Neuronal stem cell (in vitro differentiated cells): Measurements from ENCODE around the gene CDH24.
A peak's percentile ranks its signal among the peaks of the same experiment; 100 is the strongest.

ENCODE experiments used
- DNase-seq: peaks from one replicate; pipeline ENCODE4 v3.0.0-alpha.2; 2013; ENCODE audit warnings: low spot score
- H2AFZ ChIP-seq: one replicate; pipeline ENCODE4 v1.6.1; 2013; ENCODE audit warnings: mild to moderate bottlenecking, low read length, inconsistent platforms
- H2AK5ac ChIP-seq: 2 replicates; pipeline ENCODE4 v1.6.1; 2013; ENCODE audit warnings: low read depth, mild to moderate bottlenecking, inconsistent platforms, low read length, moderate library complexity, mixed read lengths
- H2BK120ac ChIP-seq: 2 replicates; pipeline ENCODE4 v1.6.1; 2013; ENCODE audit warnings: low read depth, mild to moderate bottlenecking, inconsistent platforms, low read length, moderate library complexity, mixed read lengths
- H2BK12ac ChIP-seq: one replicate; pipeline ENCODE4 v1.6.1; 2013; ENCODE audit warnings: low read length, inconsistent platforms
- H2BK15ac ChIP-seq: 2 replicates; pipeline ENCODE4 v1.6.1; 2013; ENCODE audit warnings: mild to moderate bottlenecking, low read length, inconsistent platforms, mixed read lengths
- H2BK5ac ChIP-seq: one replicate; pipeline ENCODE4 v1.6.1; 2013; ENCODE audit warnings: inconsistent platforms, mild to moderate bottlenecking, low read length, moderate library complexity
- H3K14ac ChIP-seq: one replicate; pipeline ENCODE4 v1.6.1; 2013; ENCODE audit warnings: low read length, inconsistent platforms
- H3K18ac ChIP-seq: 2 replicates; pipeline ENCODE4 v1.6.1; 2013; ENCODE audit warnings: low read length, inconsistent platforms
- H3K23ac ChIP-seq: 2 replicates; pipeline ENCODE4 v1.6.1; 2013; ENCODE audit warnings: low read depth, mild to moderate bottlenecking, mixed read lengths, low read length, inconsistent platforms; ENCODE audit not compliant: poor library complexity
- H3K27ac ChIP-seq: replicated peaks from 3 replicates; pipeline ENCODE4 v1.5.1; 2013; ENCODE audit warnings: low read length, inconsistent platforms
- H3K27me3 ChIP-seq, 3 experiments: 2 replicates each; pipeline ENCODE4 v1.6.1; 2013; ENCODE audit warnings: low read length in 3 of 3, mild to moderate bottlenecking in 2 of 3, inconsistent platforms in 1 of 3, low read depth in 1 of 3, mixed read lengths in 1 of 3, moderate library complexity in 1 of 3; ENCODE audit not compliant: control insufficient read depth in 3 of 3, insufficient read depth in 3 of 3
- H3K36me3 ChIP-seq, 2 donors: replicated peaks in 1 of 2; 2 replicates each; pipeline ENCODE4 v1.6.1; 2013; ENCODE audit warnings: low read length in 2 of 2; ENCODE audit not compliant: control insufficient read depth in 2 of 2, insufficient read depth in 2 of 2
- H3K4ac ChIP-seq: 2 replicates; pipeline ENCODE4 v1.6.1; 2013; ENCODE audit warnings: inconsistent platforms, mild to moderate bottlenecking, low read length, moderate library complexity
- H3K4me1 ChIP-seq, 2 donors: 1 replicate in 1 of 2; 2 replicates in 1 of 2; pipeline ENCODE4 v1.6.1; 2013; ENCODE audit warnings: low read length in 2 of 2, low read depth in 1 of 2; ENCODE audit not compliant: control insufficient read depth in 2 of 2, insufficient read depth in 1 of 2
- H3K4me2 ChIP-seq: one replicate; pipeline ENCODE4 v1.6.1; 2013; ENCODE audit warnings: mild to moderate bottlenecking, low read length, inconsistent platforms; ENCODE audit not compliant: insufficient read depth, poor library complexity, severe bottlenecking
- H3K4me3 ChIP-seq, 2 donors: 2 replicates each; pipeline ENCODE4 v1.5.1; 2013; ENCODE audit warnings: low read length in 2 of 2, mild to moderate bottlenecking in 2 of 2, inconsistent platforms in 1 of 2, moderate library complexity in 1 of 2
- H3K79me1 ChIP-seq: one replicate; pipeline ENCODE4 v1.6.1; 2013; ENCODE audit warnings: low read depth, mild to moderate bottlenecking, inconsistent platforms, low read length, moderate library complexity
- H3K9ac ChIP-seq: one replicate; pipeline ENCODE4 v1.6.1; 2013; ENCODE audit warnings: mild to moderate bottlenecking, low read depth, low read length, inconsistent platforms; ENCODE audit not compliant: poor library complexity
- H3K9me3 ChIP-seq, 2 donors: replicated peaks in 1 of 2; 2 replicates each; pipeline versions ENCODE3 to v1.6.1; 2013; ENCODE audit warnings: low read length in 2 of 2, mild to moderate bottlenecking in 2 of 2, inconsistent platforms in 1 of 2, low read depth in 1 of 2, mixed read lengths in 1 of 2, moderate library complexity in 1 of 2; ENCODE audit not compliant: control insufficient read depth in 2 of 2, insufficient read depth in 1 of 2
- H4K8ac ChIP-seq: one replicate; pipeline ENCODE4 v1.6.1; 2013; ENCODE audit warnings: low read depth, mild to moderate bottlenecking, inconsistent platforms, low read length, moderate library complexity
- H4K91ac ChIP-seq: one replicate; pipeline ENCODE4 v1.6.1; 2013; ENCODE audit warnings: low read length, low read depth, mild to moderate bottlenecking, inconsistent platforms; ENCODE audit not compliant: poor library complexity
- WGBS, 2 donors: extraction: QIAGEN DNeasy Blood & Tissue Kit; methylation state at CpG; one replicate each; pipeline ENCODE4 v1.1.7; 2013; ENCODE audit warnings: missing lambda C conversion rate in 2 of 2, mixed read lengths in 1 of 2; ENCODE audit not compliant: insufficient read length in 2 of 2, insufficient replicate concordance in 1 of 2; ENCODE audit errors: extremely low coverage in 2 of 2; 5-methylcytosine and 5-hydroxymethylcytosine counted together

Gene CDH24

DNA sequence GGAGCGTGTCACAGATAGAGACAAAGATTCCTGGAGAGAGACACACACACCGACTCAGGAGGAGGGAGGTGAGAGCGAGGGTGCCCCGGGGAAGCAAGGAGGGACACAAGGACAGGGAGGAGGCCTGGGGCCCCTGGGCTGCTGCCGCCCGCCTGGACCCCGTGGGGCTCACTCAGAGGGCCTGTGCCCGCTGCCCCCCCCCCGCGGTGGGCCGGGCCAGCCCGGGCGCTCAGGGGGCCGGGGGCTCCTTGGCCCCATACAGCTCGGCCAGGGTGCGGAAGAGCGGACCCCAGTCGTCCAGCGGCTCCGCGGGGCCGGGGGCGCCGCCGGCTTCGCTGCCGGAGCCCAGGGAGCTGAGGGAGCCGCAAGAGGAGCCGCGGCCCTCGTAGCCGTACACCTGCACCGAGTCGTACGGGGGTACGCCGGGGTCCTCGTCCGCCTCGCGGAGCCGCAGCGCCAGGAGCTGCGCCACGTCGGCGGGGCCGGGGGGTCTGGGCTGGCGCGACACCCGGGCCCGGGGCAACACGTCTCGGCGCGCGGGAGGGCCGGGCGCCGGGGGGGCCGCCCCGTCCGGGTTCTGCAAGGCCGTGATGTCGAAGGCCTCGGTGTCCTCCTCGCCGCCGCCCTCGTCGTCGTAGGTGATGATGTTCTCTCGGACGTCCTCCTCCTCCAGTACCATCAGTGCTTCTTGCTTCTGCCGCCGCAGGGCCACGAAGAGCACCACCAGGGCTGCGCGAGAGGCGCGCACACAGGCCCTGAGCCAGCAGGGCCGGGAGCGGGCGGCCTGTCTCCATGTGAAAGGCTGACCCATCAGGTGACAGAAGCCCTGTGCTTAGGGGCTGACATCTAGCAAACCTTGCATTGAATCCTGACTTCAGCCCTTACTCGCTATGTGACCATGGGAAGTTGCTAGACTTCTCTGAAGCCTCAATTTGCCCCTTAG is 9.3 kb downstream of the CDH24 start:
- Histone ChIP-seq H2BK15ac (no peak overlapping the region), H4K8ac (no peak overlapping the region), H3K9me3 (peaks cover 3 to 9% of the 10 kb centered on the region in 2 donors), H3K27ac (no peak overlapping the region), H2AK5ac (no peak overlapping the region), H3K23ac (peak overlapping the region; percentile 21), H3K18ac (no peak overlapping the region), H3K4me3 (no peak overlapping the region), H3K27me3 (no peaks in the 10 kb centered on the region), H3K9ac (no peak overlapping the region), H3K4me1 (peaks cover 5 to 6% of the 10 kb centered on the region in 2 donors), H3K36me3 (peaks cover 24 to 55% of the 10 kb centered on the region in 2 donors), H4K91ac (no peak overlapping the region), H3K14ac (no peak overlapping the region), H2BK120ac (no peak overlapping the region), H2BK12ac (no peak overlapping the region), H3K79me1 (peaks cover 3% of the 10 kb centered on the region), H3K4ac (no peak overlapping the region), H2AFZ (no peak overlapping the region), H3K4me2 (no peak overlapping the region), H2BK5ac (no peak overlapping the region)
- no peak for DNase-seq
- WGBS, 2 donors, result no CpG with 5 or more reads among the region's 85 CpGs

GRCh38 chr14:23047034-23047634 is 10.2 kb downstream of the CDH24 start:
- Histone ChIP-seq H3K4me2 (no peak overlapping the region), H4K91ac (no peak overlapping the region), H3K9me3 (peaks cover 4 to 9% of the 10 kb centered on the region in 2 donors), H2BK15ac (no peak overlapping the region), H3K23ac (peak overlapping the region; percentile 9), H3K4me1 (peaks cover 5 to 6% of the 10 kb centered on the region in 2 donors), H3K36me3 (peaks cover 22 to 46% of the 10 kb centered on the region in 2 donors), H3K79me1 (peaks cover 3% of the 10 kb centered on the region), H4K8ac (no peak overlapping the region), H2BK120ac (no peak overlapping the region), H2BK12ac (no peak overlapping the region), H3K18ac (peak overlapping the region; percentile 27), H3K27me3 (no peaks in the 10 kb centered on the region), H3K9ac (no peak overlapping the region), H2AFZ (no peak overlapping the region), H2BK5ac (no peak overlapping the region), H3K4ac (no peak overlapping the region), H3K4me3 (no peak overlapping the region), H2AK5ac (peak overlapping the region; percentile 20), H3K27ac (no peak overlapping the region), H3K14ac (no peak overlapping the region)
- DNase-seq, result no peak
- no CpG with 5 or more reads among the region's 6 CpGs for WGBS, 2 donors

DNA sequence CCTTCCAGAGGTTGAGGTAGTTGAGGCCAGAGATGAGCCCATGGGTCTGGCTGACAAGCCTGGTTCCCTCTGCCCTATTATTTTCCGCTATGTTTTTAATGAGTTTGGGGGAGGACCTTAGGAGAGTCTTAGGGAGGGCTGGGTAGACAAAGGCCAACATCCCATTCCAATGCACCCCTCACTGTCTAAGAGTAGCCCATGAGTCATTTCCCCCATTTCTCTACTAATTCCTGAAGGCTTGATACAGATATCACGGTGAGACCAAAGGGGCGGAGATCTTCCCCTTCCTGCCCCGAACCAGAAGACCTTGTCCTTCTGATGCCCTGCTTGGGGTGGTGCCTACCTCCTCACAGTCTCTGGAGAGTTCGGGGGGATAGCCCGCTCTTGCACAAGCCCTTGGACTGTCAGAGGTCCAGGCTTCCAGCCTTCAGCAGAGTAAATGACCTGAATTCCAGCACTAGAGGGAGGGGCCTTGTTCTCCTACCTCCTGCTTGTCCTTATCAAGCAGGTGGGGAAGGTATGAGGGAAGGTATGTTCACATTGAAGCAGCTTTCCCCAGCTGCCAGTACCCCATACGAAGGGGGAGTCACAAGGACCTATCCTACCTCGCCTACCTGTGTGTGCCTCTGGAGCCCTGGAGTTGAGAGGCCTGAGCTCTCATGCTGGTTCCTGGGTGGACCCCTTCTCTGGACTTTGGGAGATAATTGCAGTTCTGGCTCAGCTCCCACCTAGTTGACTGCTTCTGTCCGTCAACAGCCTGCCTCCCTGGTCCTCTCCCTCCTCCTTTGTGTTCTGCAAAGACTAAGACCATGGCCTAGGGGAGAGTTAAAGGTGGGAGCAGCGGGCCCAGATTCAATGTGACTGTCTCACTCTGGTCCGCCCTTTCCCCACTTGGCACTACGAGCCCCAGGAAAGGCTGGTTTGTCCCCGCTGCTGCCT is 11.6 kb downstream of the CDH24 start:
- Histone ChIP-seq H3K36me3 (peaks cover 20 to 32% of the 10 kb centered on the region in 2 donors), H3K27ac (no peak overlapping the region), H2AFZ (no peak overlapping the region), H3K9ac (no peak overlapping the region), H3K9me3 (peaks cover 4 to 9% of the 10 kb centered on the region in 2 donors), H4K8ac (no peak overlapping the region), H4K91ac (no peak overlapping the region), H2BK15ac (peak overlapping the region; percentile 49), H3K4ac (no peak overlapping the region), H3K14ac (no peak overlapping the region), H3K4me2 (no peak overlapping the region), H3K23ac (peak overlapping the region; percentile 3), H3K79me1 (peaks cover 3% of the 10 kb centered on the region), H2BK120ac (peak overlapping the region; percentile 67), H3K4me1 (peaks cover 5 to 6% of the 10 kb centered on the region in 2 donors), H2BK5ac (no peak overlapping the region), H3K4me3 (no peak overlapping the region), H2BK12ac (no peak overlapping the region), H3K27me3 (no peaks in the 10 kb centered on the region), H3K18ac (no peak overlapping the region), H2AK5ac (no peak overlapping the region)
- DNase-seq, result no peak
- no CpG with 5 or more reads among the region's 13 CpGs for WGBS, 2 donors
